PC-3 (cell line): ENCODE data around the gene KAZN.

Experiments used
- EZH2 ChIP-seq: fragments of 300-600 bp; sonication (generic); IDR thresholded peaks from one replicate; pipeline ENCODE4 v1.6.1; 2017; ENCODE audit warnings: antibody characterized with exemption, mild to moderate bottlenecking, low read length; ENCODE audit not compliant: unreplicated experiment
- TF ChIP-seq, protein P1 (sequence below): fragments of 300-600 bp; sonication (generic); conservative IDR thresholded peaks from 2 replicates; pipeline ENCODE4 v1.5.1; 2017; ENCODE audit warnings: antibody characterized with exemption, low read depth, mild to moderate bottlenecking, low read length

DNA sequence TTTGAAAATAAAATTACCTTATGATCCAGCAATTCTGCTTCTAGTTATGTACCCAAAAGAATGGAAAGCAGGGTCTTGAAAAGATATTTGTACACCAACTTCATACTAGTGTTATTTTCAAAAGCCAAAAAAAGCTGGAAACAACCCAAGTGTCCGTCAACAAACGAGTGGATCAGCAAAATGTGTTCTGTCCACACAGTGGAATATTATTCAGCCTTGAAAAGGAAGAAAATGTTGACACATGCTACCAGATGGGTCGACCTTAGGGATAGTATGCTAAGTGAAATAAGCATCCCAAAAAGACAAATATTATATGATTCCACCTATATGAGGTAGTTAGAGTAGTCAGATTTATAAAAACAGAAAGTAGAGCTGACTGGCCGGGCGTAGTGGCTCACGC lies 65.3 kb downstream of the KAZN start:
- TF ChIP-seq, protein P1, sequence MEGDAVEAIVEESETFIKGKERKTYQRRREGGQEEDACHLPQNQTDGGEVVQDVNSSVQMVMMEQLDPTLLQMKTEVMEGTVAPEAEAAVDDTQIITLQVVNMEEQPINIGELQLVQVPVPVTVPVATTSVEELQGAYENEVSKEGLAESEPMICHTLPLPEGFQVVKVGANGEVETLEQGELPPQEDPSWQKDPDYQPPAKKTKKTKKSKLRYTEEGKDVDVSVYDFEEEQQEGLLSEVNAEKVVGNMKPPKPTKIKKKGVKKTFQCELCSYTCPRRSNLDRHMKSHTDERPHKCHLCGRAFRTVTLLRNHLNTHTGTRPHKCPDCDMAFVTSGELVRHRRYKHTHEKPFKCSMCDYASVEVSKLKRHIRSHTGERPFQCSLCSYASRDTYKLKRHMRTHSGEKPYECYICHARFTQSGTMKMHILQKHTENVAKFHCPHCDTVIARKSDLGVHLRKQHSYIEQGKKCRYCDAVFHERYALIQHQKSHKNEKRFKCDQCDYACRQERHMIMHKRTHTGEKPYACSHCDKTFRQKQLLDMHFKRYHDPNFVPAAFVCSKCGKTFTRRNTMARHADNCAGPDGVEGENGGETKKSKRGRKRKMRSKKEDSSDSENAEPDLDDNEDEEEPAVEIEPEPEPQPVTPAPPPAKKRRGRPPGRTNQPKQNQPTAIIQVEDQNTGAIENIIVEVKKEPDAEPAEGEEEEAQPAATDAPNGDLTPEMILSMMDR: no peak
- no peak for TF ChIP-seq EZH2
